ENCODE data around the gene HSPG2. TPM values are rescaled to one million over a fixed set of nuclear protein-coding genes. Genes with fewer than 3 reads are reported as not detected.

The HSPG2 gene
- total and polyA plus RNA-seq, 9 of the 15 experiments (the other 6 are each of a cell fraction or from before 2014, with no cell fraction given) = 0.14 to 160 (median 15.7) TPM

DNA sequence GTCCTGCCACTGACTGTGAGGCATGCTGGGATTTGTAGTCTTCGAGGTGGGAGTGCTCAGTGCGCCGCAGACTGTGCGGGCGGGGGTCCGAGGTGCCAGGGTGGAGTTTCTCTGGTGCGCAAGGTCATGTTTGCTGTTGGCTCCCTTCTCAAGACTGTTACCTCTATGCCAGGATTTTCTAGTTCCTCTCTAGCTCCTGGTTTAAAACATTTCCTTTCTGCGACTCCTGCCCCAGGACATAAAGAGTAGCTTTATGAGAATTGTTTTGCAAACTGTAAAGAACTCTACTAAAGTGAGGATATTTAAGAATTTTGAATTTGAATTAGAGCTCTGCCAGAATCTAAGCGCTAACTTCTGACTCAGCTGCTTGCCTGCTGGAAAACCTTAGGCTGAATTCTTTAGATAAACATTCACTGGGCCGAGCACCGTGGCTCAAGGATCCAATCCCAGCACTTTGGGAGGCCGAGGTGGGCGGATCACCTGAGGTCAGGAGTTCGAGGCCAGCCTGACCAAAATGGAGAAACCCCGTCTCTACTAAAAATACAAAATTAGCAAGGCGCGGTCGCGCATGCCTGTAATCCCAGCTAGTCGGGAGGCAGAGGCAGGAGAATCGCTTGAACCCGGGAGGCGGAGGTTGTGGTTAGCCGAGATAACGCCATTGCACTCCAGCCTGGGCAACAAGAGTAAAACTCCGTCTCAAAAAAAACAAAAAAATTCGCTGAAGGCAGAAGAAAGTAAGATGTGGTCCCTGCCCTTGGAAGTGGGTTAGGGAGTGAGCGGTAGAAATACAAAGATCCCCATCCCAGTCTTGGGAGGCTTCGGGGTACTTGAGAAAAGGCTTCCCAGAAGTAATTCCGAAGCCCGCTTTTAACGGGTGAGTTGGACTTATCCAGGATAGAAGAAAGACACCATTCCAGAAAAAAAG, 153.2 kb downstream of the HSPG2 start (continued):
- no peak for TF ChIP-seq NR4A1 (CRISPR knock-in tag; IDR thresholded peaks at IDR 0.05)
- no peak for TF ChIP-seq NR4A1 (tag; IDR thresholded peaks at IDR 0.05)
- TF ChIP-seq STAT5A (IDR thresholded peaks at IDR 0.05; ENCODE audit: borderline replicate concordance, low read length) = 0 out of 2 replicates have a peak, but pooled peaks have one; percentile 9
- TF ChIP-seq CUX1 (CRISPR knock-in tag; IDR thresholded peaks at IDR 0.05) = peak; percentile 34; the same call in 1 of the 2 replicates
- peak; percentile 77 for TF ChIP-seq VEZF1 (CRISPR knock-in tag; IDR thresholded peaks at IDR 0.05)
- no peak for TF ChIP-seq SAFB2 (IDR thresholded peaks at IDR 0.05; ENCODE audit: borderline replicate concordance, low read depth, low read length, severe bottlenecking)
- TF ChIP-seq CCNT2 (IDR thresholded peaks at IDR 0.05; ENCODE audit: borderline replicate concordance, extremely low read depth, insufficient read length, low read depth, low read length) = peak; percentile 30
- peak; percentile 51 for TF ChIP-seq MEIS2 (IDR thresholded peaks at IDR 0.05; ENCODE audit: partially characterized antibody)
- TF ChIP-seq PHB2 (IDR thresholded peaks at IDR 0.05; ENCODE audit: low read depth) = no peak
- peak; percentile 49 for TF ChIP-seq PHF20 (IDR thresholded peaks at IDR 0.05; ENCODE audit: partially characterized antibody)
- peak; percentile 53; the same call in 1 of the 2 replicates for TF ChIP-seq ZNF384 (IDR thresholded peaks at IDR 0.05; ENCODE audit: low read depth, low read length)
- no peak for TF ChIP-seq ILF3 (IDR thresholded peaks at IDR 0.05; ENCODE audit: borderline replicate concordance)
- TF ChIP-seq GABPA (tag; conservative IDR thresholded peaks at IDR 0.05; ENCODE audit: low read depth) = peak; percentile 79
- TF ChIP-seq SRF (CRISPR knock-in tag; IDR thresholded peaks at IDR 0.05) = peak in 1 of 2 experiments; percentile 44; a peak in 1 of 4 replicates
- TF ChIP-seq AFF4 (CRISPR knock-in tag; IDR thresholded peaks at IDR 0.05) = peak; percentile 70; the same call in 1 of the 2 replicates
- TF ChIP-seq ATF7 (IDR thresholded peaks at IDR 0.05) = peak; percentile 8; the same call in 1 of the 2 replicates
